ENCODE data around the gene ANKFN1.

ANKFN1 gene

DNA sequence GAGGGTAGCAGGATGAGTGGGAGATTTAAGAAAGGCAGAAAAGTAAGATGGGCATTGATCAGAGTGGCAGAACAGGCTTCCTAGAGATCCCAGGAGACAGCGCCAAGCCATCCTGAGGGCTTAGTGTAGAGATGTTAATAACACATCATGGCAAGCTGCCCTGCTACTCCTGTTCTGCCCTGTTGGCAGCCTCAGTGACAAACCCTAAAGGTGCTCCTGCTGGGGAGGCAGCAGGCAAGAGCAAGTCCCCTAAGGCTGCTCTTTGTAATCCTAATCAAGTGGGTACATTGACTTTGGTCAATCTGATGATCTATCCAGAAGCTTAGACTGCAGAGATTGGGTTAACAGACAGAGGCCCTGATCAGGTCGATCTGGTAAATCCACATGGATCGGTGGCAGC, 16.3 kb downstream of the ANKFN1 start:
- intact Hi-C loops (cut with DNase I; ENCODE audit: low total_unique reads), result no loop called here
- Histone ChIP-seq H3K9me3 (no peaks in the 10 kb centered on the region), H3K4me1 (peaks cover 0 to 7% (median 0%) of the 10 kb centered on the region in 4 donors), H3K36me3 (no peaks in the 10 kb centered on the region), H3K27me3 (no peaks in the 10 kb centered on the region), H3K27ac (no peak overlapping the region), H3K4me3 (no peak overlapping the region)
- no peak for DNase-seq
- TF ChIP-seq, protein P1, sequence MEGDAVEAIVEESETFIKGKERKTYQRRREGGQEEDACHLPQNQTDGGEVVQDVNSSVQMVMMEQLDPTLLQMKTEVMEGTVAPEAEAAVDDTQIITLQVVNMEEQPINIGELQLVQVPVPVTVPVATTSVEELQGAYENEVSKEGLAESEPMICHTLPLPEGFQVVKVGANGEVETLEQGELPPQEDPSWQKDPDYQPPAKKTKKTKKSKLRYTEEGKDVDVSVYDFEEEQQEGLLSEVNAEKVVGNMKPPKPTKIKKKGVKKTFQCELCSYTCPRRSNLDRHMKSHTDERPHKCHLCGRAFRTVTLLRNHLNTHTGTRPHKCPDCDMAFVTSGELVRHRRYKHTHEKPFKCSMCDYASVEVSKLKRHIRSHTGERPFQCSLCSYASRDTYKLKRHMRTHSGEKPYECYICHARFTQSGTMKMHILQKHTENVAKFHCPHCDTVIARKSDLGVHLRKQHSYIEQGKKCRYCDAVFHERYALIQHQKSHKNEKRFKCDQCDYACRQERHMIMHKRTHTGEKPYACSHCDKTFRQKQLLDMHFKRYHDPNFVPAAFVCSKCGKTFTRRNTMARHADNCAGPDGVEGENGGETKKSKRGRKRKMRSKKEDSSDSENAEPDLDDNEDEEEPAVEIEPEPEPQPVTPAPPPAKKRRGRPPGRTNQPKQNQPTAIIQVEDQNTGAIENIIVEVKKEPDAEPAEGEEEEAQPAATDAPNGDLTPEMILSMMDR (IDR thresholded peaks at IDR 0.05), result no peak

DNA sequence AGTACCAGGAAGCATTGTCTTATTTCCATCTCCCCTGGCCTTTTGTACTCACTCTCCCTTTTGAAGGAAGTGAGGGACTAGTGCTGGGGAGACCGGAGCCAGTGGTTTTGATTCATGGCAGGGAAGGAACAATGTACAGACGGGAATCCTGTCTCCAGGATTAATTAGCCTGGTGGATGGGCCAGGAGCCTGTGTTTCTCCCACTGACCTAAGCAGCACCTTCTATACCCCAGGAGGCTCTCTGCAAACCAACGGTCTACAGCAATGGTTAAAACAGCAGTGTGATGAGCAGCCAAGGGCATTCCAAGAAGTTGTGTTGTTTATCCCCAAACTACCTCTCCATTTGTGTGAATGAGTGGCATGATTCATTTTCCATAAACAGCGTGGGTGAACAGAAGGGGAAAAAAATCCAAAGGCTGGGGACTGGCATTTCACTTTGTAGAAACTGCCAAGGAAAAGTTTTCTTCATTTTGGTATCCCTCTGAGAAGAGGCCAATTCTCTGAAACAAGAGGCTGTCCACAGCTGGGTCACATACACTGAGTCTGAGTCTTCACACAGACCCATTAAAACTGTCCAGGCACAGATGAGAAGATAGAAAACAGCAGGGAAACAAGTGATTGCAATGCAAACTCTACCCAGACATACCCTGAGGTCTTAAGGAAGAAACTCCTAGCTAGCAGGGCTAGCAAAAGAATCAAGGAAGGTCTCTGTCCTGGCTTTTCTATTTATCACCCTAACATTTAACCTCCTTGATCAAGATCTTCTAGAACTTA, 18.1 kb downstream of the ANKFN1 start:
- Histone ChIP-seq H3K9me3 (no peaks in the 10 kb centered on the region), H3K36me3 (no peaks in the 10 kb centered on the region), H3K4me1 (peaks cover 0 to 7% (median 0%) of the 10 kb centered on the region in 4 donors), H3K27me3 (no peaks in the 10 kb centered on the region), H3K4me3 (no peak overlapping the region), H3K27ac (no peak overlapping the region)
- DNase-seq, result no peak
- TF ChIP-seq, protein P1 (IDR thresholded peaks at IDR 0.05), result no peak
- intact Hi-C loops (cut with DNase I; ENCODE audit: low total_unique reads), result no loop called here

DNA sequence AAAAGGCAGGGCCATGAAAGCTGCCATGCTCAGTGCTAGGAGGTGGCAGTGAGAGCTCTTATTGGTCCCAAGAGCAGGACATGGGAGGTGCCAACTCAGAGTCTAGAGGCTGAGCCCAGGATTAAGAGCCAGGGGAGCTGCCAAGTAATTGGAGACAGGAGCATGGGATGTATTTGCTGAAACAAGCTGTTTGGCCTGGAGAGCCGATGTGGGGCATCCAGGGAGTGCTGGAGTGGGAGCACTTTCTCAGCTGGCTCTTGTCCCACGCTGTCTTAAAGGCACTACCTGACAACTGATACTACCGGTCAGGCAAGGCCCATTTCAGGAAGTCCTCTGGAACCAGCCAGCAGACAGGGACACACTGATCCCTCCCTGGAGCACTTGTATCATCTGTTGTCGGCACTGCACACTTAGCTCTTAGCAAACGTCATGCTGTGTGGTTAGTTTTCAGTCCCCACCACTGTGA, 19.3 kb downstream of the ANKFN1 start:
- H3K36me3 ChIP-seq, result no peaks in the 10 kb centered on the region
- intact Hi-C loops (cut with DNase I; ENCODE audit: low total_unique reads), result no loop called here
- H3K4me1 ChIP-seq, result peaks cover 0 to 7% (median 0%) of the 10 kb centered on the region in 4 donors
- no peak overlapping the region for H3K4me3 ChIP-seq
- no peak overlapping the region for H3K27ac ChIP-seq
- TF ChIP-seq, protein P1 (IDR thresholded peaks at IDR 0.05), result no peak
- no peaks in the 10 kb centered on the region for H3K9me3 ChIP-seq
- no peak for DNase-seq
- no peaks in the 10 kb centered on the region for H3K27me3 ChIP-seq

DNA sequence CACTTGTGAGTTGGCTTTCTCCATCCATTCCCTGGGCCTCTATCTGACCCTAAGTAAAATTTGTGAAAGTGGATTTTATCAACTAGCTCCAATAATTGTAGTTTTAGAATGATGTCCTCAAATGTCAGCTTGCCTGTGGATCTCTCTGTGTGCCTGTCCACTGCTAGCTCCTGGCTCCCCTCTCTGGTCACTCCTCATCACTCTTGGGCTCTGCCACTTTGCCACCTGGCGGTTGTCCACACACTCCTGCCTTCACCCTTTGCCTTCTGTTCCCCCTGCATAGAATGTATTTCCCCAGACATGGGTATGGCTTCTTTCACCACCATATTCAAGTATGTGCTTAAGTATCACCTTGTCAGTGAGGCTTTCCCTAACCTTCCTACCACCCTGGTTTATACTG, 19.8 kb downstream of the ANKFN1 start:
- no peak overlapping the region for H3K4me3 ChIP-seq
- peaks cover 0 to 7% (median 0%) of the 10 kb centered on the region in 4 donors for H3K4me1 ChIP-seq
- no peak overlapping the region for H3K27ac ChIP-seq
- H3K9me3 ChIP-seq, result no peaks in the 10 kb centered on the region
- H3K36me3 ChIP-seq, result no peaks in the 10 kb centered on the region
- no peaks in the 10 kb centered on the region for H3K27me3 ChIP-seq
- no peak for DNase-seq
- TF ChIP-seq, protein P1 (IDR thresholded peaks at IDR 0.05), result no peak
- intact Hi-C loops (cut with DNase I; ENCODE audit: low total_unique reads), result no loop called here

- no peak overlapping the region for H3K4me3 ChIP-seq
- peaks cover 0 to 7% (median 0%) of the 10 kb centered on the region in 4 donors for H3K4me1 ChIP-seq
- no peaks in the 10 kb centered on the region for H3K9me3 ChIP-seq
- TF ChIP-seq, protein P1 (IDR thresholded peaks at IDR 0.05), result no peak
- intact Hi-C loops (cut with DNase I; ENCODE audit: low total_unique reads), result no loop called here
- DNase-seq, result no peak
- H3K27ac ChIP-seq, result no peak overlapping the region
- H3K27me3 ChIP-seq, result no peaks in the 10 kb centered on the region
- H3K36me3 ChIP-seq, result no peaks in the 10 kb centered on the region
Observed at GRCh38 chr17:56173958-56174835, 20.9 kb downstream of the ANKFN1 start.

All from tibial artery (tissue), 4 donors.